Epidermal melanocyte (primary cell): Measurements from ENCODE around the gene PLEKHG4B.
"Not testable (repeated sequence)": the region's sequence is repeated elsewhere in the genome, so short reads cannot be mapped to it uniquely, and the experiment has no call there.

Experiments
- DNase-seq: peaks from one replicate; pipeline ENCODE4 v3.0.0; 2011; ENCODE audit warnings: low spot score; ENCODE audit not compliant: insufficient read length

Gene PLEKHG4B

DNA sequence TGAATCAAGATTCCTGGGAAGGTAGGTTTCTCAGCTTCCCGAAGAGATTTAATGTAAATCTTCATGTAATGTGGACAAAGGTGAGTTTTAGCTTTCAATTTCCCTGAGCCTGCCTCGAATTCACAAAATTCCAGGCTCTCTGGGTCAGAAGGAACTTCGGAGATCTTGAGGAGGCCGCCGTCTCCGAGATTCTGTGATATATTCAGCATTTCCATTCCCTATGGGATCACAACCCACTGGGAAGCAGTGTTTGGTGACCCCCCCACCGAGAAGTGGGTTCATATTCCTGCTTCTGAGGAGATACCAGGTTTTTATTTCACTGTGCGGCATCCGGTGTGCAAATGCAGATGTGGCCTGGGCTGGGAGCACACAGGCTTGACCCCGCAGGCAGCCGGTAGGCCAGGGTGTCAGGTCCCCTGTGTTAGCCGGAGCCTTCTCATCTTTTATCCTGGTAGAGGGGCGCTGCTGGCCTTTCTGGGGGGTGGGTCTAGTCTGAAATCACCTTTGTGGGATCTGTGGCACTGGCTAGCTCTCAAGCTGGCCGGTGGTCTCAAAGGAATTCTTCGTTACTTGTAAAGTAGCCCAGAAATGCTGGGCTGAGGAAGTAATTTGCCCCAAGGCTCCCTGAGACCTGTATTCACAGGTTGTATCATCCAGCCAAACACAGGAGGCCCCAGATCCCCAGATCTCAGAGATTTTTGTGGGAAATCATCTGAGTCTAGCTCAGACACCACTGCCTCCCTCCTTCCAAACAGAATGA is 1.4 kb downstream of the PLEKHG4B start:
- no peak for DNase-seq

DNA sequence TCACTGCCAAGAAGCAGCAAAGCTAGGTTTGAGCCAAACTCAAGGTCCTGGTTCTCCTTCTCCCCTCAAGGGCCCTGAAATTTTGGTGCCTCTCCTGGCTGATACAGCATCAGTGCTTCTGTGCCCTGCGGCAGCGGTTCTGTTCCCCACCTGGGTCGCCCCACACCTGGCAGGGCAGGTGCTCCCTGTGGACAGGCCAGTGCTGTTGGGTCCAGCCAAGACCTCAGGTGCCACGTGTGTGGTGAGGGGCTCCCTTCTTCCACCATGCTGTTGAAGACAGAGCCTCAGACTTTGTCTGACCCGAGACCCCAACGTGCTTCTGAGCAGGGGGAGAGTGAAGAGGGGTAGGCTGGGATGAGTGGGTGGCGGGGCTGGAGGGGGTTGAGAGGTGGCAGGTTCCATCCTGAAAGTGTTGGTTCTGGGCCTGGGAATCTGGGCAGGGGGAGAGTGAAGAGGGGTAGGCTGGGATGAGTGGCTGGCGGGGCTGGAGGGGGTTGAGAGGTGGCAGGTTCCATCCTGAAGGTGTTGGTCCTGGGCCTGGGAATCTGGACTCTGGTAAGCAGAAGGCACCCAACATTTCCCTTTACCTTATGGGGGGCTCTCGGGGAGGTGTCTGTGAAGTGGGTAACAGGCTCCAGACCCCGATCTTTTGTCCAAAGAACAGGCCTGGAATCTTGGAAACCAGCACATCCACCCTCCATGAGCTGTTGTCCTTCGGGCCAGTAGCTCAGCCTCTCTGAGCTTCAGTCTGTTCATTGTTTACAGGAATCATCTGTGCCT is 2.3 kb downstream of the PLEKHG4B start:
- DNase-seq = no peak

DNA sequence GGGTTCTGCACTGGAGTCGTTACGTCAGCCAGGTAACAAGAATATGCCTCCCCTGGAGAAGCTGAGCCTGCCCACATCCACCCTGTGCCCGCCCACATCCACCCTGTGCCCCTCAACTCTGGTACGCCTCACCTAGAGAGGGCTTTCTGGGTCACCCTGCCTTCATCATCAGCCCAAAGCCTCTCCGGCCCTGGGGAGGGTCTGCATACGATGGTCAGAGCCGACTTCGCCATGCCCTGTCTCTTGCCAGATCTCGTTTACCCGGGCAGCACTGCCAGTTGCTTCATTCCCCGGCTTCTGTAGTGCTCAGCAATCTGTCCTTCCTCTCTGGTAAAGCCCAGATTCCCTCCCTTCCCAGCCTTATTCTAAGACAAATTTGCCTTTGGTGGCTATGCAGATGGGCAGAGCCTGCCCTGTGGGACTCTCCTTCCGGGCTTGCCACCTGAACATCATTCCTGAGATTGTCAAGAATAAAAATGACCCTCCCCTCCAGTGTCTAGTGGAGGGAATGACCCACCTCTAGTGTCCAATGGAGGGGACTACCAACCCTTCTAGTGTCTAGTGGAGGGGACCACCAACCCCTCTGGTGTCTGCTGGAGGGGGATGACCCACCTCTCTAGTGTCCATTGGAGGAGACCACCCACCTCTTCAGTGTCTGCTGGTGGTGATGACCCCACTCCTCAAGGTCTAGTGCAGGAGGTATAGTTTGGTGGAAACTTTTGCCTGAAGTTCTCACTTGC is 3.4 kb downstream of the PLEKHG4B start:
- no peak for DNase-seq

DNA sequence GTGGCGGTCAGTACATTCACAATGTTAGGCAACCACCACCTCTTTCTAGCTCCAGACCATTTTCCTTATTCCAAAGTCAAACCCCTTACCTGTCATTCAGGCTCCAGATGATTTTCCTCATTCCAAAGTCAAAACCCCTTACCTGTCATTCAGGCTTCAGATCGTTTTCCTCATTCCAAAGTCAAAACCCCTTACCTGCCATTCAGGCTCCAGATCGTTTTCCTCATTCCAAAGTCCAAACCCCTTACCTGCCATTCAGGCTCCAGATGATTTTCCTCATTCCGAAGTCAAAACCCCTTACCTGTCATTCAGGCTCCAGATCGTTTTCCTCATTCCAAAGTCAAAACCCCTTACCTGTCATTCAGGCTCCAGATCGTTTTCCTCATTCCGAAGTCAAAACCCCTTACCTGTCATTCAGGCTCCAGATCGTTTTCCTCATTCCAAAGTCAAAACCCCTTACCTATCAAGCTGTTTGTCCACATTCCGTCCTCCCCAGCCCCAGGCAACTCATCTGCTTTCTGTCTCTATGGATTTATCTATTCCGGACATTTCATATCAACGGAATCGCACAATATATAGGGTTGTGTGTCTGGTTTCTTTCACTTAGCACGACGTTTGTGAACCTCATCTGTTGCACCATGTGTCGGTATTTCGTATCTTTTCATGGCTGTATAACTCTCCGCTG is 5.2 kb downstream of the PLEKHG4B start:
- no peak for DNase-seq

DNA sequence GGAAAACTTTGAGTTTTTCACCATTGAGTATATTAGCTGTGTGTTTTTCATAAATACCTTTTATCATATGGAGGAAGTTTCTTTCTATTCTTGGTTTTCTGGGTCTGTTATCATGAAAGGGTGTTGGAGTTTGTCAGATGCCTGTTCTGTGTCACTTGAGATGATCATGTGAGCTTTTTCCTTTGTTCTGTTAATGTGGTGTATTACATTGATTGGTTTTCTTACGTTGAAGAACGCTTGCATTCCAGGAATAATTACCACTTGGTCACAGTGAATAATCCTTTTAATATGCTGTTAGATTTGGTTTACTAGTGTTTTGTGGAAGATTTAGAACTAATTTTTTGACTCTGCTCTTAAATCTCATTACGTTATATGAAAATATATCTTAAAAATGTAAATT is 7.8 kb downstream of the PLEKHG4B start:
- no peak for DNase-seq

DNA sequence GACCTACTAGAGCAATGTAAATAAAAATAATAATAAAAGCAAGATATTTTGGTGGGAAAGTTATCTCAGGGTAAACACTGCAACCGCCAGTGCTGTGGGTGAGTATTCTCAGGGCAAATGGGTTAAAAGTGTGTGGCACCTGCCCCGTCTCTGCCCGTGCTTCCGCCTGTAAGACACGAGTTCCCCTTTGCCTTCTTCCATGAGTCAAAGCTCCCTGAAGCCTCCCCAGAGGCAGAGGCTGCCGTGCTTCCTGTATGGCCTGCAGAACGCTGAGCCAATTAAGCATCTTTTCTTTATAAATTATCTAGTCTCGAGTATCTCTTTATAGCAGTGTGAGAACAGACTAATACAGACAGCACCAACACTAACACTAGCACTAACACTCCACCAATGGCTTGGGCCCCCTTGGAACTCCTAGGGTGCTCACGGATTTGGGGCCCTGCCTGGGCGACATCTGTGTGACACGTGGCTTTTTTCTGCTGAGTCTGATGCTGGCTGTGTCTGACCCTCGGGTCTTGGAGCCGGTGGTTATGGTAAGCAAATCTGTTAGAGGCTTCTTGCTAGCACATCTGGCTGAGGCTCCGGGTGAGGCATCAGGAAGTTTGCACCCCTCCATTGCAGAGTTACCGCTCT is 10.6 kb downstream of the PLEKHG4B start:
- DNase-seq = no peak

DNA sequence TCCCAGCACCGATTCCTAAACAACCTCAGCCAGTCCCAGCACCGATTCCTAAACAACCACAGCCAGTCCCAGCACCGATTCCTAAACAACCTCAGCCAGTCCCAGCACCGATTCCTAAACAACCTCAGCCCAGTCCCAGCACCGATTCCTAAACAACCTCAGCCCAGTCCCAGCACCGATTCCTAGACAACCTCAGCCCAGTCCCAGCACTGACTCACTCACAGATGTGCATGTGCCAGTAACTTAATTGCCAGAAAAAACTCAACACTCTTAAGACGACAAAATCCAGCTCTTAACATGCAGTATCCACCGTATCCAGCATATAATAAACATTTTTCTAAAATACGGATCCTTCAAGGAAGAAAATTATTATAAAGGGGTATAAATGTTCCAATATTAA is 12.1 kb downstream of the PLEKHG4B start:
- not testable (repeated sequence) for DNase-seq

DNA sequence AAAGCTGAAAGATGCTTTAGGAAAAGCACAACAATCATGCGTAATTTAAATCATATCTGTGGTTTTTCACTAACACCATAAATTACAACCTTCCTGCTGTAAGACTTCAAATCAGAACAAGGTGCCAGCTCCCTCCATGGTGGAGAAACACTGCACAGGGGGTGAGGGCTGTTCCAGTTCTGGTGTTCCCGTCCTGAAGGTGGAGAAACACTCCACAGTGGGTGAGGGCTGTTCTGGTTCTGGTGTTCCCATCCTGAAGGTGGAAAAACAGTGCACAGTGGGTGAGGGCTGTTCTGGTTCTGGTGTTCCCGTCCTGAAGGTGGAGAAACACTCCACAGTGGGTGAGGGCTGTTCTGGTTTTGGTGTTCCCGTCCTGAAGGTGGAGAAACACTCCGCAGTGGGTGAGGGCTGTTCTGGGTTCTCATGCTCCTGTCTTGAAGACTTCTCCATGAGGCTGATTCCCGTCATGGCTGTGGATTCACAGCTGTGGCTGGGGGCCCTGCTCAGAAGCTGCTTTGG is 12.9 kb downstream of the PLEKHG4B start:
- DNase-seq = no peak

DNA sequence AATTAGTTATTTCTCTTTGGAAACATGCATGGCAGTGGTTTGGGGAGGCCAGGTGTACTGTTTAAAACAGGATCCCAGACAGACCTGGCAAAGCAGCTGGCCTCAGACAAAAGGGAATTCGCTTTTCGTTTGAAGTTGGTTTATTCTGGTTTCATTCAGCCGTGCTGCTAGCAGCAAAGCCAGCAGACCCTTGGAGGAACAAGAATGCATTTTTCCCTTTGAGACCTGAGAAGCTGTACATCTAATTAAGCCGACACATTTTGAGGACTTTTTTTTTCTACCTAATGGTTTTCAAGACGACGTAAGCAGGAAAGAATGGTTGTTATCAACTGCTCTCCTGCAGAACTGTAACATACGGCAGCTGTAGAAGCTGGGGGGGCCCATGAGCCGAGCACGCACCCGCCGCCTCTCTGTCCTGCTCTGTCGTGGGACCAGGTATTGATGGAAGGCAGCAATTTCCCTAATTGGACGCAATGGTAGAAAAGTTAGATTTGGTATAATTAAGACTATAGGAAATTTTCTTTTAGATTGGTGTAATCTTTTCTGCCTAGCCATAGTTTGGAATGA is 13.6 kb downstream of the PLEKHG4B start:
- no peak for DNase-seq

DNA sequence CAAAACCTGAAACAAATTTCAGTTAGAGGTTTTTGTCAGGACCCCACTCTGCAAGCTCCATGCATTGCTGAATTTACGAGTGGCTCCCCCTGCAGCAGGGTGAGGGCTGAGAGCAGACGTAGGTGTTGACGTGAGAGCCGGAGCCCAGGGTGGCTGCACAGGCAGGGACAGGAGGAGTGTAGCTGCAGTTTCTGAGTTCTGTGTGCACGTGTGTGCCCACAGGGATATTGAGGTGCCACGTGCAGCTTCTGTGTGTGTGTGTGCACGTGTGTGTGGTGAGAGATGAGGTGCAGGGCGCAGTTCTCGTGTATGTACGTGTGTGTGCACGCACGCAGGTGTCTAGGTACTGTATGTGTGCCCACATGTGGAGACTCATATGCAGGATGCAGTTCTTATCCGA is 14.6 kb downstream of the PLEKHG4B start:
- no peak for DNase-seq

DNA sequence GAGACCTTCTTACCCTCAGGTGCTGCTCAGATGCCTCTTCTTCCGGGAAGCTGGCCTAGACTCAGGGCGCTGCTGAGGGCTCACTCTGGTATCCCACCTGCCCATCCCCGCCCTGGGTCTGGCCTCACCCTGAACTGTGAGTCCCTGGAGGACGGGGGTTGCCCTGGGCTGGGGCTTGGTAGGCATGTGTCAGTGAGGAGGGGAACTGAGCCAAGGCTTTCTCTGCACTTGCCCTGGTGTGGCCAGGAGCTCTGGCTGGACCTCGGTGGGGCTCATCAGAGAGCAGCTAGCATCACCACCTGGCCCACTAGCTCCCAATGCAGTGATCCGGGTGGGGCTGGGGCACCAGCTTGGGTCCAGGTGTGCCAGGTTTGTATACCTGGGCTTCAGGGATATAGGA is 15.6 kb downstream of the PLEKHG4B start:
- DNase-seq = no peak

DNA sequence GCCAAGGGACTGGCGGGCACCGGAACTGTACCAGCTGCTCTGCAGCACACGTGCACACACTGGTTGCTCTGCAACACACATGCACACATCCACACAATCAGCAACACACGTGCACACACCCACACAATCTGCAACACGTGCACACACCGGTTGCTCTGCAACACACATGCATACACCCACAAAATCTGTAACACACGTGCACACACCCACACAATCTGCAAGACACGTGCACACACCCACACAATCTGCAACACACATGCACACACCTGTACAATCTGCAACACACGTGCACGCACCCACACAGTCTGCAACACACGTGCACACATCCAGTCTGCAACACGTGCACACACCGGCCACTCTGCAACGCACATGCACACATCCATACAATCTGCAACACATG is 17.9 kb downstream of the PLEKHG4B start:
- no peak for DNase-seq

DNA sequence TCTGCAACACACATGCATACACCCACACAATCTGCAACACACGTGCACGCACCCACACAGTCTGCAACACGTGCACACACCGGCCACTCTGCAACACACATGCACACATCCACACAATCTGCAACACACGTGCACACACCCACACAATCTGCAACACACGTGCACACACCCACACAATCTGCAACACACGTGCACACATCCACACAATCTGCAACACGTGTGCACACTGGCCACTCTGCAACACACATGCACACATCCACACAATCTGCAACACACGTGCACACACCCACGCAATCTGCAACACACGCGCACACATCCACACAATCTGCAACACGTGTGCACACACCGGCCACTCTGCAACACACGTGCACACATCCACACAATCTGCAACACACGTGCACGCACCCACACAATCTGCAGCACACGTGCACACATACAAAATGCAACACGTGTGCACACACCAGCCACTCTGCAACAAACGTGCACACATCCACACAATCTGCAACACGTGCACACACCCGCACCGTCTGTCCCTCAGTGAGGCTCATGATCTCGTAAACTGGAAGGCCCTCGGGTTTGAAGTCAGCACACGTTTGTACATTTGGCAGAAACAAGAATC is 18.4 kb downstream of the PLEKHG4B start:
- no peak for DNase-seq

DNA sequence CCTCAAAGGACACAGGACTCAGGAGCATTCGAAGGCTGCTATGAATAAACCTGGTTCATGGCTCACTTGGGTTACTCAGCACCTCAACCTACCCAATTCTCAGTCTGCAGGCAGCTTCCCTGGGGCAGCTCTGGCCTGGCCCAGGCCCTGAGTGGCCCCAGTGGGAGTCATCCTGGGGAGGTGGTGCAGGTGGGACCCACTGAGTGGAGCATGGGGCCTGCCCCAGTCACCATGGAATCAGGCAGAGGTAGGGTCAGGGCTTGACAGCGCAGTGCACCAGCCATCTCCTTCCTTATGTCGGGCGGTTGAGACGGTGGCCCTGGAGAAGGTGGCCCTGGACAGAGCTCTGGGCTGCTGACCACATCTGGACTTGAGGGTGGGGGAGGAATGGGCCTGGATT is 19.2 kb downstream of the PLEKHG4B start:
- DNase-seq = no peak

DNA sequence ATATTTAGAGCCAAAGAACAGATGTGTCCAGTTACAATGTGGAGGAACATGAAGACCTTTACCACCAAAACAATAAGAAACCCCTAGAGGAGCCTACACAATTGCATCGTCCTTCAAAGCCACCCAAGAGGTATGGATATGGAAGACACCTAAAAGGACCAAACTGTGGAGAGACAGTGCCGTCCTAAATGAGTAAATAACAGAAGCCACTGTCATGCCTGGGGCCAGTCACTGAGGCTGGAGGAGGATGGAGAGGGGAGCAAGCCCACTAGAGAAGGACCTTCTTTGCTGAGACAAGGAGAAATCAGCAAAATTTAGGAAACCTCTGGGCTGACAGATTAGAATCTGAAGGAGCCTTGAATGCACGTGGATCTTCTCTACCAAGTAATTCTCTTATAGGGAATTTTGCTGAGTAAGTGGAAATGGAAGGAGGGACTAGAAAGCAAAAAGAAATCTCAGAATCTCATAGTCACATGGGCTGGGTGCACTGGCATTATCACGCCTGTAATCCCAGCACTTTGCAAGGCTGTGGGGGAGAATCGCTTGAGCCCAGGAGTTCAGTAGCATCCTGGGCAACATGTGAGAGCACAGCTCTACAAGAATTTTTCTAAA is 27.6 kb downstream of the PLEKHG4B start:
- DNase-seq = no peak

DNA sequence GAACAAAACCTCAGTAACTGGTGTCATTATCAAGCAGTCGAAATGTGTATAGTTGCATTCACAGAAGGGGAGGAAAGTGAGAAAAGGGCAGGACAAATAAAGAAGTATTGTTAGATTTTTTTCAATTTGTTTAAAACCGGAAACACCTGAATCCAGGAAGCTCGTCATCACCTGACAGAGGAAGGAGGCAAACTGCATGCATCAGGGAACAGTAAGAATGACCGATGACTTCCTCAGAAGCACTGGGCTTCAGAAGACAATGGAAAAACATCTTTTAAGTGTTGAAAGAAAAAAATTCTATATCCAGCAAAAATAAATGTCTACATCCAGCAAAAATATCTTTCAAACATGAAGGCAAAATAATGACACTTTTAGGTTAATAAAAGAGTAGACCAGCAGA is 29.5 kb downstream of the PLEKHG4B start:
- no peak for DNase-seq

DNA sequence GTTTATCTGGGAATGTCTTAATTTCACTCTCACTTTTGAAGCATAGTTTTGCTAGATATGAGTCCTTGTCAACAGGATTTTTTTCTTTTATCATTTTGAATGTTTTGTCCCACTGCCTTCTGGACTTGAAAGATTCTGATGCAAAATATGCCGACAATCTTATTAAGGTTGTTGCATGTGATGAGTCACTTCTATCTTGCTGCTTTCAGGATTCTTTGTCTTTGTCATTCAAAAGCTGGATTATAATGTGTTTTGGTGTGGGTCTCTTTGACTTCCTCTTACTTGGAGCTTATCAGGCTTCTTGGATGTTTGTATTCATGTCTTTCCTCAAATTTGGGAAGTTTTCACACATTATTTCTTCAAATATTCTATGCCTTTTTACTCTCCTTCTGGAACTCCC is 33.8 kb downstream of the PLEKHG4B start:
- no peak for DNase-seq

DNA sequence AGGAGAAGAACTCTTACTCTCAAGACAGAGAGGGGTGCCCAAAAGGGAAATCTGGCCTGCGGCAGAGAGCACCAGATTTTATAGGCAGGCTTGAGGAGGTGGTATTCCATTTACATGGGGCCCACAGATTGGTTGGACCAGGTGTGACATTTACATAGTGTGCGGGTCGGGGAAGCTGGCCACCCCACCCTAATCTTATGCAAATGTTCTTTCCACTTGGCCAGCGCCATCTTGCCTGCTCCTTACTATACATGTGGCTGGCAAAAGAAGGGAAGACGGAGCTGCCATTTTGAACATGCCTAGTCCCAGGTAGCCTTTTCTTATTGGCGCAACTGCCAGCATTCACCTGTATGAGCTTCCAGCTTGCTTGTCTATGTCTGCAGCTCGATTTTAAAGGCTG is 34.8 kb downstream of the PLEKHG4B start:
- no peak for DNase-seq

DNA sequence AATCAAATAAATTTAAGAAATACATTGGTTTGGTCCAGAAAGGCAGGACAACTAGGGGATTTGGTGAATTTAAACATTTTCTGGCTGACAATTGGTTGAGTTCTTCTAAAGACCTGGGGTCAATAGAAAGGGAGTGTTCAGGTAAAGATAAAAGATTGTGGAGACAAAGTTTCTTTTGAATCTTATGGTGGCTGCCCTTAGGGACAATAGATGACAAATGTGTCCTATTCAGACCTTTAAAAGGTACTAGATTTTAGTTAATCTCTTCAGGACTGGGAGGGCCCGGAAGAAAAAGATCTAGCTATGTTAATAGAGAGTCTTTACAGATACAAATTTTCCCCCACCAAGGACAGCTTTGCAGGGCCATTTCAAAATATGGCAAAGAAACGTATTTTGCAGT is 35.9 kb downstream of the PLEKHG4B start:
- DNase-seq = no peak

DNA sequence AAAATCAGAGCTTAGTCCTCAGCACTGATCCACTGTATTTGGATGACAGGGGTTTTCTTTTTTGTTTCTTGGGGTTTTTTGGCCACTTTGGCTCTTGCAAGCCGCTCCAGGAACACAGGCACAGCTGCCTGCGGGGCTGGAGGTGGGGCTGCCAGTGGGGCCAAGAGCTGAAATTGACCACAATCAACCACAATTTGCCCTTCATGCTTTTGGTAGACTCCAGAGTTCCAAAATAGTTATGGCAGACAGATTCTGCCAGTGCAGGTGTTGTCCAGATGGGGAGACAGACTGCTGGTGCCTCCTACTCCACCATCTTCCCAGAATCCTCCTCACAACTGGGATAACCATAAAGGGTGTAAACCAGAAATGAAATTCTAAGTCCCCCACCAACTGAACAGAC is 36.5 kb downstream of the PLEKHG4B start:
- no peak for DNase-seq
